K562 (cell line): ENCODE measurements around the gene MEIKIN. TPM values are rescaled to one million over a fixed set of nuclear protein-coding genes. Genes with fewer than 3 reads are reported as not detected.
A peak's percentile ranks its signal among the peaks of the same experiment; 100 is the strongest.

ENCODE experiments used
- FOXA3 ChIP-seq, 2 experiments: fragments of 450-650 bp in 1 of 2; sonication (generic) in 1 of 2; formaldehyde crosslinking; IDR thresholded peaks in 1 of 2; conservative IDR thresholded peaks in 1 of 2; 2 replicates each; pipeline versions ENCODE4 v1.4.0 to v1.8.0; 2020 to 2022; ENCODE audit warnings: mild to moderate bottlenecking in 2 of 2, missing genetic modification reagents in 1 of 2
- KLF10 ChIP-seq: fragments of 250-450 bp; sonication (Bioruptor Pico); IDR thresholded peaks from 2 replicates; pipeline ENCODE4 v1.6.1; 2021; ENCODE audit warnings: matching md5 sums
- KLF16 ChIP-seq: IDR thresholded peaks from 2 replicates; pipeline ENCODE4 v1.6.1; 2016; ENCODE audit warnings: antibody characterized with exemption
- MYBL2 ChIP-seq, 2 experiments: fragments of 450-650 bp in 1 of 2; sonication (generic) in 1 of 2; formaldehyde crosslinking in 1 of 2; IDR thresholded peaks; 2 replicates each; pipeline versions ENCODE4 v1.6.1 to v1.8.1; 2017 to 2022; ENCODE audit warnings: borderline replicate concordance in 1 of 2, inconsistent platforms in 1 of 2, low read depth in 1 of 2, mild to moderate bottlenecking in 1 of 2, missing genetic modification reagents in 1 of 2, moderate library complexity in 1 of 2
- MYNN ChIP-seq, 2 experiments: sonication (generic); formaldehyde crosslinking in 1 of 2; IDR thresholded peaks; 2 replicates each; pipeline versions ENCODE4 v1.5.0 to v1.6.1; 2016 to 2020; ENCODE audit warnings: antibody characterized with exemption in 1 of 2, missing genetic modification reagents in 1 of 2
- PHF20 ChIP-seq: fragments of 450-650 bp; IDR thresholded peaks from 2 replicates; pipeline ENCODE4 v1.6.1; 2018; ENCODE audit not compliant: partially characterized antibody
- POLR2G ChIP-seq: fragments of 200-400 bp; formaldehyde crosslinking; IDR thresholded peaks from 2 replicates; pipeline ENCODE4 v1.6.1; 2017; ENCODE audit warnings: low read depth, mild to moderate bottlenecking, antibody characterized with exemption, low read length, moderate library complexity
- RBM34 ChIP-seq: fragments of 200-400 bp; formaldehyde crosslinking; IDR thresholded peaks from 2 replicates; pipeline ENCODE4 v1.6.1; 2018; ENCODE audit warnings: low read length, borderline replicate concordance; ENCODE audit not compliant: insufficient read depth
- ZNF3 ChIP-seq: fragments of 250-450 bp; sonication (Bioruptor Pico); IDR thresholded peaks from 2 replicates; pipeline ENCODE4 v1.5.0; 2021; ENCODE audit warnings: mild to moderate bottlenecking, moderate library complexity
- polyA plus RNA-seq, 8 experiments: library from polyadenylated mRNA; depleted of rRNA in 4 of 8; stranded (reverse) in 5 of 8; unstranded in 3 of 8; fragments of >200 nt; fragmentation: Nextera tagmentation in 2 of 8; fragmentation: Illumina TruSeq in 1 of 8; extraction: Ambion mirVana in 2 of 8; extraction: Trizol in 1 of 8; gene quantifications; 2 replicates each; pipeline versions ENCODE4 v1.2.1 to v1.2.3, GENCODE V29; 2011 to 2014; ENCODE audit warnings: inconsistent platforms in 1 of 8, missing spikeins in 1 of 8
- total RNA-seq, 7 experiments: library from RNA; depleted of rRNA in 6 of 7; stranded (reverse); fragments of >200 nt in 6 of 7; fragmentation: Illumina TruSeq in 2 of 7; extraction: Trizol in 2 of 7; gene quantifications; 2 replicates each; pipeline versions ENCODE4 v1.2.1 to v1.2.3, GENCODE V29; 2011 to 2021; ENCODE audit warnings: low replicate concordance in 1 of 7
- TF ChIP-seq, protein P1 (sequence below): fragments of 250-450 bp; sonication (Bioruptor Pico); IDR thresholded peaks from 2 replicates; pipeline ENCODE4 v1.4.0; 2020
- TF ChIP-seq, protein P2 (sequence below): fragments of 450-650 bp; IDR thresholded peaks from 2 replicates; pipeline ENCODE4 v1.6.1; 2016
- TF ChIP-seq, protein P3 (sequence below): sonication (generic); formaldehyde crosslinking; IDR thresholded peaks from 2 replicates; pipeline ENCODE4 v1.8.1; 2023; ENCODE audit warnings: mild to moderate bottlenecking, missing genetic modification reagents
- TF ChIP-seq, protein P4 (sequence below): fragments of 450-650 bp; IDR thresholded peaks from 2 replicates; pipeline ENCODE4 v1.6.1; 2016; ENCODE audit warnings: low read depth, mild to moderate bottlenecking, moderate library complexity

Gene MEIKIN
- total and polyA plus RNA-seq, 9 of the 15 experiments (the other 6 are each of a cell fraction or from before 2014, with no cell fraction given): 0.18 TPM; not detected in 8

DNA sequence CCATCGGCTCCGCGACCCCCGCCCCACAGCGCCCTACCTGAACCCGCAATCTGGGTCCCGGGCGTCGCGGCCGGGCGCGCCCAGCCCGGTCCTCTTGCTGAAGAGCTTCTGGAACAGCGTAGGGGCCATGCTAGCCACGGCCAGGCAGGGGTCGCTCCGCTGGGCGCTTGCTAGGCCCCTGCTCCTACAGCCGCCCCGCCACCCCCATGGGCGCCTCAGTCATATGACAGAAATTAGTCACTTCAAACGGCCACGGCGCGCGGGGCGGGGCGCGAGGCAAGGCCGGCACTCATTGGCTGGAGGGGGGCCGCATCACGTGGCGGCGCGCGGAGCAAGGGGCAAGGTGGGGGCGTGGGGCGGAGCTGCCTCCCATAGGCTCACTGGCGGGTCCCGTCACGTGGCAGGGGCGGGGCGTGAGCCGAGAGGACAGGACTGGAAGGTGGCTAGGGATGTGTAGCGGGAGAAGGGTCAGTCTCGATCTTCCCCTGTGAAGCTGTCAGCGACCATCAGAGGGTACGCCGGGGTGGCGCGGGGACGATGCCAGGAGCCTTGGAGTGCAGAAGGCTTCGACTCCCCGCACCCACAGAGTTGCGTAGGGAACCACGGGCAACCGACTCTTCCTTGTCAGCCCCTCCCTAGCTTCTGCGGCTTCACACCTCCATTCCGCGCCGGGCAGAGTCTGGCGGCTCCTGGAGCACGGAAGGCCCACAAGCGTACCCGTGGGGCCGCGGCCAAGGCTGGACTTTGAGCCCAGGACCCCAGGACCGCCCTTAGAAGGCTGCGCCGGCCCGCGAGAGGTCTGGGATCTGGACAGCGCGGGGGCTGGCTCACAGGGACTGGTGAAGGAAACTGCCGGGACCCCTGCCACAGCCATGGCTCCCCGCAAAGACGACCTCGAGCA lies 148.4 kb downstream of the MEIKIN start, which contains the start of gene FNIP1 (continued):
- TF ChIP-seq, protein P1, sequence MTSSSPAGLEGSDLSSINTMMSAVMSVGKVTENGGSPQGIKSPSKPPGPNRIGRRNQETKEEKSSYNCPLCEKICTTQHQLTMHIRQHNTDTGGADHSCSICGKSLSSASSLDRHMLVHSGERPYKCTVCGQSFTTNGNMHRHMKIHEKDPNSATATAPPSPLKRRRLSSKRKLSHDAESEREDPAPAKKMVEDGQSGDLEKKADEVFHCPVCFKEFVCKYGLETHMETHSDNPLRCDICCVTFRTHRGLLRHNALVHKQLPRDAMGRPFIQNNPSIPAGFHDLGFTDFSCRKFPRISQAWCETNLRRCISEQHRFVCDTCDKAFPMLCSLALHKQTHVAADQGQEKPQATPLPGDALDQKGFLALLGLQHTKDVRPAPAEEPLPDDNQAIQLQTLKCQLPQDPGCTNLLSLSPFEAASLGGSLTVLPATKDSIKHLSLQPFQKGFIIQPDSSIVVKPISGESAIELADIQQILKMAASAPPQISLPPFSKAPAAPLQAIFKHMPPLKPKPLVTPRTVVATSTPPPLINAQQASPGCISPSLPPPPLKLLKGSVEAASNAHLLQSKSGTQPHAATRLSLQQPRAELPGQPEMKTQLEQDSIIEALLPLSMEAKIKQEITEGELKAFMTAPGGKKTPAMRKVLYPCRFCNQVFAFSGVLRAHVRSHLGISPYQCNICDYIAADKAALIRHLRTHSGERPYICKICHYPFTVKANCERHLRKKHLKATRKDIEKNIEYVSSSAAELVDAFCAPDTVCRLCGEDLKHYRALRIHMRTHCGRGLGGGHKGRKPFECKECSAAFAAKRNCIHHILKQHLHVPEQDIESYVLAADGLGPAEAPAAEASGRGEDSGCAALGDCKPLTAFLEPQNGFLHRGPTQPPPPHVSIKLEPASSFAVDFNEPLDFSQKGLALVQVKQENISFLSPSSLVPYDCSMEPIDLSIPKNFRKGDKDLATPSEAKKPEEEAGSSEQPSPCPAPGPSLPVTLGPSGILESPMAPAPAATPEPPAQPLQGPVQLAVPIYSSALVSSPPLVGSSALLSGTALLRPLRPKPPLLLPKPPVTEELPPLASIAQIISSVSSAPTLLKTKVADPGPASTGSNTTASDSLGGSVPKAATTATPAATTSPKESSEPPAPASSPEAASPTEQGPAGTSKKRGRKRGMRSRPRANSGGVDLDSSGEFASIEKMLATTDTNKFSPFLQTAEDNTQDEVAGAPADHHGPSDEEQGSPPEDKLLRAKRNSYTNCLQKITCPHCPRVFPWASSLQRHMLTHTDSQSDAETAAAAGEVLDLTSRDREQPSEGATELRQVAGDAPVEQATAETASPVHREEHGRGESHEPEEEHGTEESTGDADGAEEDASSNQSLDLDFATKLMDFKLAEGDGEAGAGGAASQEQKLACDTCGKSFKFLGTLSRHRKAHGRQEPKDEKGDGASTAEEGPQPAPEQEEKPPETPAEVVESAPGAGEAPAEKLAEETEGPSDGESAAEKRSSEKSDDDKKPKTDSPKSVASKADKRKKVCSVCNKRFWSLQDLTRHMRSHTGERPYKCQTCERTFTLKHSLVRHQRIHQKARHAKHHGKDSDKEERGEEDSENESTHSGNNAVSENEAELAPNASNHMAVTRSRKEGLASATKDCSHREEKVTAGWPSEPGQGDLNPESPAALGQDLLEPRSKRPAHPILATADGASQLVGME (CRISPR knock-in tag): peak; percentile 83; the same call in 1 of the 2 replicates
- TF ChIP-seq PHF20: peak; percentile 46
- TF ChIP-seq KLF10 (CRISPR knock-in tag): no peak
- TF ChIP-seq FOXA3 (CRISPR knock-in tag; conservative IDR thresholded peaks at IDR 0.05 in 1 of 2, IDR thresholded peaks at IDR 0.05 in 1 of 2): peak in 1 of 2 experiments; percentile 91; a peak in 2 of 4 replicates
- TF ChIP-seq POLR2G: peak; percentile 98
- TF ChIP-seq, protein P2, sequence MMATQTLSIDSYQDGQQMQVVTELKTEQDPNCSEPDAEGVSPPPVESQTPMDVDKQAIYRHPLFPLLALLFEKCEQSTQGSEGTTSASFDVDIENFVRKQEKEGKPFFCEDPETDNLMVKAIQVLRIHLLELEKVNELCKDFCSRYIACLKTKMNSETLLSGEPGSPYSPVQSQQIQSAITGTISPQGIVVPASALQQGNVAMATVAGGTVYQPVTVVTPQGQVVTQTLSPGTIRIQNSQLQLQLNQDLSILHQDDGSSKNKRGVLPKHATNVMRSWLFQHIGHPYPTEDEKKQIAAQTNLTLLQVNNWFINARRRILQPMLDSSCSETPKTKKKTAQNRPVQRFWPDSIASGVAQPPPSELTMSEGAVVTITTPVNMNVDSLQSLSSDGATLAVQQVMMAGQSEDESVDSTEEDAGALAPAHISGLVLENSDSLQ: peak; percentile 72
- peak; percentile 85 for TF ChIP-seq MYBL2 (IDR thresholded peaks at IDR 0.05; ENCODE audit: low read depth)
- TF ChIP-seq MYBL2 (CRISPR knock-in tag; IDR thresholded peaks at IDR 0.05; ENCODE audit: borderline replicate concordance): no peak
- TF ChIP-seq, protein P3, sequence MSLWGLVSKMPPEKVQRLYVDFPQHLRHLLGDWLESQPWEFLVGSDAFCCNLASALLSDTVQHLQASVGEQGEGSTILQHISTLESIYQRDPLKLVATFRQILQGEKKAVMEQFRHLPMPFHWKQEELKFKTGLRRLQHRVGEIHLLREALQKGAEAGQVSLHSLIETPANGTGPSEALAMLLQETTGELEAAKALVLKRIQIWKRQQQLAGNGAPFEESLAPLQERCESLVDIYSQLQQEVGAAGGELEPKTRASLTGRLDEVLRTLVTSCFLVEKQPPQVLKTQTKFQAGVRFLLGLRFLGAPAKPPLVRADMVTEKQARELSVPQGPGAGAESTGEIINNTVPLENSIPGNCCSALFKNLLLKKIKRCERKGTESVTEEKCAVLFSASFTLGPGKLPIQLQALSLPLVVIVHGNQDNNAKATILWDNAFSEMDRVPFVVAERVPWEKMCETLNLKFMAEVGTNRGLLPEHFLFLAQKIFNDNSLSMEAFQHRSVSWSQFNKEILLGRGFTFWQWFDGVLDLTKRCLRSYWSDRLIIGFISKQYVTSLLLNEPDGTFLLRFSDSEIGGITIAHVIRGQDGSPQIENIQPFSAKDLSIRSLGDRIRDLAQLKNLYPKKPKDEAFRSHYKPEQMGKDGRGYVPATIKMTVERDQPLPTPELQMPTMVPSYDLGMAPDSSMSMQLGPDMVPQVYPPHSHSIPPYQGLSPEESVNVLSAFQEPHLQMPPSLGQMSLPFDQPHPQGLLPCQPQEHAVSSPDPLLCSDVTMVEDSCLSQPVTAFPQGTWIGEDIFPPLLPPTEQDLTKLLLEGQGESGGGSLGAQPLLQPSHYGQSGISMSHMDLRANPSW (CRISPR knock-in tag): no peak
- TF ChIP-seq KLF16: no peak
- TF ChIP-seq ZNF3: no peak
- TF ChIP-seq, protein P4, sequence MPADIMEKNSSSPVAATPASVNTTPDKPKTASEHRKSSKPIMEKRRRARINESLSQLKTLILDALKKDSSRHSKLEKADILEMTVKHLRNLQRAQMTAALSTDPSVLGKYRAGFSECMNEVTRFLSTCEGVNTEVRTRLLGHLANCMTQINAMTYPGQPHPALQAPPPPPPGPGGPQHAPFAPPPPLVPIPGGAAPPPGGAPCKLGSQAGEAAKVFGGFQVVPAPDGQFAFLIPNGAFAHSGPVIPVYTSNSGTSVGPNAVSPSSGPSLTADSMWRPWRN: peak; percentile 50; the same call in 1 of the 2 replicates
- no peak for TF ChIP-seq RBM34
- 0 out of 2 replicates have a peak, but pooled peaks have one; percentile 32 for TF ChIP-seq MYNN (IDR thresholded peaks at IDR 0.05)
- TF ChIP-seq MYNN (CRISPR knock-in tag; IDR thresholded peaks at IDR 0.05): no peak
